22Rv1 (cell line): Measurements from ENCODE around the gene EVX1.

Experiments used
- H3K27ac ChIP-seq: fragments of 450-650 bp; 2 replicates; pipeline ENCODE4 v1.5.1; 2017
- CTCF ChIP-seq: fragments of 450-650 bp; IDR thresholded peaks from 2 replicates; pipeline ENCODE4 v1.5.1; 2017; ENCODE audit warnings: mild to moderate bottlenecking
- ZFX ChIP-seq: fragments of 450-650 bp; IDR thresholded peaks from 2 replicates; pipeline ENCODE4 v1.6.1; 2017; ENCODE audit warnings: antibody characterized with exemption, borderline replicate concordance

Gene EVX1

GRCh38 chr7:27245124-27245797 is 2.7 kb downstream of the EVX1 start:
- TF ChIP-seq ZFX = no peak
- TF ChIP-seq CTCF = no peak
- H3K27ac ChIP-seq = no peak overlapping the region

- TF ChIP-seq CTCF (no peak), ZFX (no peak)
- H3K27ac ChIP-seq = no peak overlapping the region
These were observed 3.4 kb downstream of the EVX1 start for GRCh38 chr7:27245798-27246691.

DNA sequence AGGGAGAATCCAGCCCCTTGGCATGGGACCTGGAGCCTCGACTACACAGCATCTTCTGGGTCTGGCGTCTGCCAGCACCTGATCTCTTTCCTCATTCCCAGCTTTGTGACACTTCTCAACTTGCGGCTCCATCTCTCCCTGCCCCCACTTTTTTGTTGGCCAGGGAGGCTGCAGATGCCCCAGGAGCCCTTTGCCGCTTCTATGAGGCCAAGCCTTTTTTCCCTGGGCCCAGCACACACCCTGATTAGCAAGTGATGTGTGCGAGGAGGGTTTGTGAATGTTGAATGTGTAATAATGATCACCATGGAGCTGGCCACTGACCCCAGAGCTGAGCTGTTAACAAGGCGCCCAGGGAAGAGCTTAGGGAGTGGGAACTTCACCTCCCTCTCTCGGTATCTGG is 4.4 kb downstream of the EVX1 start:
- TF ChIP-seq CTCF = no peak
- TF ChIP-seq ZFX = no peak
- no peak overlapping the region for H3K27ac ChIP-seq

DNA sequence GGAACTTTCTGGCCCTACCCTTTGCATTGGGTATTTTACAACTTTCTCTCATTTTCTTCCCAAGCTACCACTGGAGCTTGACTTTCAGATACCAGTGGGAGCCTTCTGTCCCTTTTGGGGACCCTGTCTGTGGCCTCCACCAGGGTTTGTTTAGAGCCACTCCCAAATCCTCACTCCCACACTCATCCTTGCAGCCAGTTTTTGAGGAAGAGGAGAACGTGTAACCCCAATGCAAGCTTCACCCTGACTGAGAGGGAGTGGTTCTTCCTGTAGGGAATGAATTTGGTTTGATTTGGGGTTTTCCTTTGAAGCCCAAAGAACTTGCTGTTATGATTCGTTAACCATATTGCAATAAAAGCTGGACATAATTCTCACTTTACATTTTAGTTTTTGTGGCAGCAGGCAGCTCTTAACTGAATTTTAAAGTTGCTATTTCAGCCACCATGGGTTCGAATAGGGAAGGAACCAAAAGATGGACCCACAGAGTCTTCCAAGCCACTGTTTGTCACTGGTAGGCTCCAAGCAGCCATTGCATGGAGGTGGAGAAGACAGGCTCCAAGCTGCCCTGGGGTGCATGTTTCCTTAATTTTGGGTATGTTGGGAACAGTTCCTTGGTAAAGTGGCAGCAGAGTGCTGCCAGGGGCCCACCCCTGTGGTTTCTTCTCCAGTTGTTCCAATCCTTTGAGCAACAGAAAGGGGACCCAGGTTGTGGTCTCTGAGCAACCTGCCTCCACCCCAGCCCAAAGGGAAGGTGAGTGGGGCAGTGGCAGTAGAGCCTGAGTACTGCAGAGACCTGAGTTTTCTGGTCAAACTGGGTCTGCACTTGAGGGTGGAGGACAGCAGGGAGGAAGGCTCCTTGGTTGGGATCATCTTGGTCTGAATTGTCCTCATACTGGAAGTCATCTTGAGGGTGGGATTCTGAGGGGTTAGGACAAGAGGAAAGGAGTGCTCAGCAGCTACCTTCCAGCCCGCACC is 5.1 kb downstream of the EVX1 start:
- H3K27ac ChIP-seq = no peak overlapping the region
- TF ChIP-seq ZFX = no peak
- no peak for TF ChIP-seq CTCF

DNA sequence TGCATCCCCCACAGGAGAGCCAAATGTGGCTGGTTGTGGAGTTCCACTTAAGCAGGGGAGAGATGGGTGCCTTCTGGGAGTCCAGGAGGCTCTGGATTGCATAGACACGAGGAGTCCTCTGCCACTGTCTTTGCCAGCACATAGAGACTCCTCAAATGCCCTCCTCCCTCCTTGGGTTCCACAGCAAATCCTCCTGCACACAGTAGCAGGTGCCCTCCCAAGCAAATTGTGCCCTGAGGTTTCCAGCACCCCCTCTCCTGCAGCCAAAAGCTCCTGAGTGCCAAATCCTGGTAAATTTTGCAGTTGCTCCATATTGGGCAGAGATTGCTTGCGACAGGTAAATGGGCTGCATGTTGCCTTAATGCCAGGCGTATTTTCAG is 5.8 kb downstream of the EVX1 start:
- no peak for TF ChIP-seq ZFX
- TF ChIP-seq CTCF = no peak
- no peak overlapping the region for H3K27ac ChIP-seq

DNA sequence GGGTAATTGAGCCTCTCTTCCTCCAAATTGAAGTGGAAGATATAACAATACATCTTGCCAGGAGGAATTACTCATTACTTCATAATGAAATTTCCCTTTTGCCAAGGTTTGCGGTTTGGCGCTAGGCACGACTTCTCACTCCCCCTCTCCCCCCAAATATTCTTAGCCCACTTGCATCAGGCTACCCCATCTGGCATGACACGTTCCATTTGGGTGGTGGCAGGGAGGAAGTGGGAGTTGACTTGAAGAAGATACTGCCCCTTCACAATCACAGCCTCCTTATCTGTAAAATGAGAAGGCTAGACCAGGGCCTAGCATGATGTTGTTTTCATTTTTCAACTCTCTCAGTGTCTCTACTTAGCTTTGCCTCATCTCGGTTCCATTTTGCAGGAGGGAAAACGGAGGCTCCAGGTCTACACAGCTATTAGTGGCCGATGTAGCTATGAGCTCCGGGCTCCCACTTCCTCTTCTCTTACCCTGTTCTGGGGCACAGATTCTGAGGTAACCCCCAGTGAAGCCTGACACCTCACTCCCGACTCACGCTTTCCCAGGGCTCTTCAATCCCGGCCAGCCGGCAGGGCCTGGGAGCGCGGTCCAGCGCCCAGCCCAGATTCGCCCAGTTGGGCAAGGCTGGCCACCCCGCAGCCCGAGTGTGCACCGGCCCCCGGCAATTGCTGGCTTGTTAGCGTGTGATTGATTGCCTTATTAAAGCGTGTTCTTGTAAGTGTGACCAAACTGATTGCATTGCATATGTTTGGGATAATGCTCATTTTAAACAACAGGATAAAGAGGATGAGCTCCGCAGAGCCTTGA is 6.5 kb downstream of the EVX1 start:
- TF ChIP-seq CTCF (no peak), ZFX (no peak)
- H3K27ac ChIP-seq = no peak overlapping the region
